Ascending aorta (tissue), 2 donors: ENCODE measurements around the gene VEZF1. TPM values are rescaled to one million over a fixed set of nuclear protein-coding genes. Genes with fewer than 3 reads are reported as not detected.
A peak's percentile ranks its signal among the peaks of the same experiment; 100 is the strongest.

Experiments used
- DNase-seq, 2 donors: peaks; one replicate each; pipeline ENCODE4 v3.0.0-alpha.2; 2019; ENCODE audit warnings: low spot score in 2 of 2
- H3K27ac ChIP-seq, 2 donors: fragments of 200-600 bp; sonication (generic); one replicate each; pipeline ENCODE4 v1.5.1; 2016 to 2017; ENCODE audit warnings: mild to moderate bottlenecking in 1 of 2
- H3K27me3 ChIP-seq: fragments of 200-600 bp; sonication (generic); one replicate; pipeline ENCODE4 v1.5.1; 2017
- H3K36me3 ChIP-seq, 2 donors: fragments of 200-600 bp; sonication (generic); one replicate each; pipeline ENCODE4 v1.5.1; 2016
- H3K4me1 ChIP-seq, 2 donors: fragments of 200-600 bp; sonication (generic); one replicate each; pipeline ENCODE4 v1.5.1; 2016 to 2017; ENCODE audit warnings: mild to moderate bottlenecking in 1 of 2
- H3K4me3 ChIP-seq, 2 donors: fragments of 200-600 bp; sonication (generic); one replicate each; pipeline ENCODE4 v1.5.1; 2016 to 2017; ENCODE audit warnings: mild to moderate bottlenecking in 1 of 2
- H3K9me3 ChIP-seq, 2 donors: fragments of 200-600 bp; sonication (generic); one replicate each; pipeline ENCODE4 v1.5.1; 2016
- intact Hi-C: fragments of 100-400 bp; cut with DNase I; formaldehyde crosslinking; loops from one replicate; pipeline ENCODE4 v1.15.1; 2023
- total RNA-seq: library from RNA; depleted of rRNA; stranded (reverse); fragments of >200 nt; gene quantifications from one replicate; pipeline ENCODE4 v1.1.0, GENCODE V29; 2016
- TF ChIP-seq, protein P1 (sequence below), 3 experiments: fragments of 200-600 bp in 2 of 3; fragments of 450-650 bp in 1 of 3; sonication (generic) in 2 of 3; IDR thresholded peaks; one replicate each; pipeline ENCODE4 v1.5.1; 2016 to 2019; ENCODE audit warnings: antibody characterized with exemption in 3 of 3, mild to moderate bottlenecking in 1 of 3, moderate library complexity in 1 of 3

Gene VEZF1
- total RNA-seq, 1 donor from 2014 or later: 47.4 TPM

DNA sequence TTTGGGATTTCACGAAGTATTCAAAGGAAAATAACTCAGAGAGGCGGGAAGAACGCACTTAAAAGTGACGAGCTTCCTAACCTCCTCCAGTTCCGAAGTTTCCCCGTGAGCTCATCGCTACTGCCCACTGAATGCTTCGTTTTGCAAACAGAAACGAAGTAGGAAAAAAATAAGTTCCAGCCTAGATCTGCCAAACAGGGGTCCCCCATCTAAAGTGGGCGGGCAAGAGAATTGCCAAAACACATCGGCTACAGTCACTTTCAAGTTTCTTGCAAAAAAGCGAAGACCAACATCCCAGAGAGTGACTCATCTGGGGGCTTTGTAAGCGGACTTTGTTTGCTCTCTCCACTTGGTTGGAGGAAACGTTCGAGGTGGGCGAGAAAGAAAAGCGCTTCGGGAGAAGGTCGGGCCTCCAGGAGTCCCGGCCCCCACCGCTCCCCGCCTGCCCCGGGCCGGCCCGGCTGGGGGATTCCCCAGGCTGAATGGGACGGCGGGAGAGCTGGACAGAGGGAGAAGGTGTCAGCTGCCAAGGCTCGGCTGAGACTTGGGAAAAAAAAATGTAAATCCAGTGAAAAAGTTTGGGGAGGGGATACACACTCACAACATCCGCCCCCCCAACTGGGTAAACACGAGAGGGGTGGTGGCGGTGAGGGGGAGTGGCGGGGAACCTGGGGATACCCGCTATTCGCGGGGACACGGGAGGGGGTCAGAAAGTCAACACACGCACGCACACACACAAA is 1.0 kb downstream of the VEZF1 start:
- no peaks in the 10 kb centered on the region for H3K9me3 ChIP-seq
- intact Hi-C loops: loop anchor here (2.0 to 5.0 kb wide), 2 partner anchors 34 to 95 kb away; partner anchors contain the start of gene DYNLL2
- H3K27me3 ChIP-seq: no peaks in the 10 kb centered on the region
- peak in 1 of 2 donors; percentile 75 for DNase-seq
- H3K4me1 ChIP-seq: peaks cover 0 to 26% of the 10 kb centered on the region in 2 donors
- H3K36me3 ChIP-seq: peaks cover 4 to 7% of the 10 kb centered on the region in 2 donors
- TF ChIP-seq, protein P1, sequence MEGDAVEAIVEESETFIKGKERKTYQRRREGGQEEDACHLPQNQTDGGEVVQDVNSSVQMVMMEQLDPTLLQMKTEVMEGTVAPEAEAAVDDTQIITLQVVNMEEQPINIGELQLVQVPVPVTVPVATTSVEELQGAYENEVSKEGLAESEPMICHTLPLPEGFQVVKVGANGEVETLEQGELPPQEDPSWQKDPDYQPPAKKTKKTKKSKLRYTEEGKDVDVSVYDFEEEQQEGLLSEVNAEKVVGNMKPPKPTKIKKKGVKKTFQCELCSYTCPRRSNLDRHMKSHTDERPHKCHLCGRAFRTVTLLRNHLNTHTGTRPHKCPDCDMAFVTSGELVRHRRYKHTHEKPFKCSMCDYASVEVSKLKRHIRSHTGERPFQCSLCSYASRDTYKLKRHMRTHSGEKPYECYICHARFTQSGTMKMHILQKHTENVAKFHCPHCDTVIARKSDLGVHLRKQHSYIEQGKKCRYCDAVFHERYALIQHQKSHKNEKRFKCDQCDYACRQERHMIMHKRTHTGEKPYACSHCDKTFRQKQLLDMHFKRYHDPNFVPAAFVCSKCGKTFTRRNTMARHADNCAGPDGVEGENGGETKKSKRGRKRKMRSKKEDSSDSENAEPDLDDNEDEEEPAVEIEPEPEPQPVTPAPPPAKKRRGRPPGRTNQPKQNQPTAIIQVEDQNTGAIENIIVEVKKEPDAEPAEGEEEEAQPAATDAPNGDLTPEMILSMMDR (IDR thresholded peaks at IDR 0.05): no peak
- H3K4me3 ChIP-seq: peak overlapping the region; percentile 84 to 85
- H3K27ac ChIP-seq: peak overlapping the region; percentile 97 to 98

DNA sequence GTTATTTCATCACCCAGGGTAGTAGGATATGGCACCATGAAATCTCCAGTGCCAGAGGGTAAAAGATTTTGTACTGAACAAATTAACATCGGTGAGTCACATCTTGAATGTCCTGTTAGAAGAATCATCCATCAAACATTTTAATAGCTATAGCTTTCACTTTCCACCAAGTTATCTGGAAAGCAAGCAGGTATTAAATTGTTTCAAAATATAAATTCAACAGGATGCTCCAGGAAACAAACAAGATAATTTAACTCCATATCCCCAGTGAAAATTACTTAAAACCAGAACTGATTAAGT is 2.4 kb downstream of the VEZF1 start:
- Histone ChIP-seq H3K36me3 (peaks cover 12 to 17% of the 10 kb centered on the region in 2 donors), H3K4me1 (peaks cover 0 to 28% of the 10 kb centered on the region in 2 donors), H3K4me3 (peak overlapping the region in 1 of 2 donors; percentile 8), H3K27ac (no peak overlapping the region), H3K9me3 (no peaks in the 10 kb centered on the region), H3K27me3 (no peaks in the 10 kb centered on the region)
- TF ChIP-seq, protein P1 (IDR thresholded peaks at IDR 0.05): no peak
- intact Hi-C loops: loop anchor here (5.0 kb wide), 1 partner anchor 97 kb away; the partner anchor contains the start of gene DYNLL2
- DNase-seq: no peak

DNA sequence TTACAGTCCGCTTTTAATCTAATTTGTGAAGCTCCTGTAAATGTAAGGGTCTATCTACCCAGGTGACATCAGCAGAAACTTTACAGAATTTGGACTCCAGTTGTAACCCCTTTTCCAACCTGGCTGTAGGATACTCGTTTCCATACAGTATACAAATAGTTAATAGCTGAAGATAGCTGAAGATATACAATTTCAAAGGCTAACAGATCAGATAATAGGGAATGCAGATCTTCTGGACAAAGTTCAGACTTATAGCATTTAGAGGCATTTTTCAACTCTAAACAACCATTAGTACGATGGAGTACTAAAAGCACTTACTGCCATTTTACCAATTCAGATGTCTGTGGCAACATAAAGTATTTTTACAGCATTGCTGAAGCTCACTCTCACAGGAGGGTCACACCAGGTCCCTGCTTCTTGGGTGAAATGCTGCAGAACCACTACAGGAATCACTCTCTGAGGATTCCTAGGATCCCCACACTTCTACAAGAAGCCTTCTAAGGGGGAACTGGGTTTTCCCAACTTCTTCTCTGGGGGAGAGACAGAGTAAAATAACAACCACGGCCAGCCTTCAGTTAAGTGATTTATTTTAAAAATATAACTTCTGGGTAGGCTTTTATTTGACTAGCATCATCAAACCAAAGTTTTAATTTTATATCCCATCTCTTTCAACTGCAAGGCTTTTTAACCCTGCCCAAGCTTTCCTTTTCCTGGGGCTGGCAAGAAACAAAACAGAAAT is 2.9 kb downstream of the VEZF1 start:
- Histone ChIP-seq H3K4me3 (peak overlapping the region in 1 of 2 donors; percentile 8), H3K27me3 (no peaks in the 10 kb centered on the region), H3K4me1 (peaks cover 0 to 28% of the 10 kb centered on the region in 2 donors), H3K36me3 (peaks cover 17 to 22% of the 10 kb centered on the region in 2 donors), H3K27ac (no peak overlapping the region), H3K9me3 (no peaks in the 10 kb centered on the region)
- no peak for DNase-seq
- TF ChIP-seq, protein P1 (IDR thresholded peaks at IDR 0.05): no peak
- intact Hi-C loops: loop anchor here (5.0 kb wide), 1 partner anchor 97 kb away; the partner anchor contains the start of gene DYNLL2

DNA sequence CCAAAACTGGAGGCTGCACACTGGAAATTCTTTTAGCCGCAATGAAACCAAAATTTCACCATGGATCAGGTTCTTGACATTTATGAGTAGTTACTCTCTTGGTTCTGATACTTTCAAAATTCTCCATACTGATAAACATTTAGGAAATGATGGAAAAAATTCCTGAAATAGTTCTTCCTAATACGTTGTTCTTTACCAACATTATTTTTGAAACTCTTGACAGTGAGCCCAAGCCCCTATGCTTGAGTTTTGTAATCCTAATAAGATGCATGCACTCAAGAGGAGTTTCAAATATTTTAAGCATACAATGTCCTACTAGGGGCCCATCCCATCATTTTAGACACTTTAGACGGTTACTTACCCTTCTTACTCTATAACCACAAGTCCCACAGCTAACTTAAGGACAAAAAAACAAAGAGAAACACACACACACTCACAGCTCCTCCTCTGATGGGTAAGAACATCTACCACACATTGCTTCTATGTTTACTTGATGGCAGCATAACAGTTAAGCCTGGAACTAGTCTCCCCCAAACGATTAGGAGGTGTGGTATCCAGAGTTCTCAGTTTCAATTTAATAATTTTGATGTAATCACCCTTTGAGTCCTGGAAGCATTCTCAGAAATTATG is 3.7 kb downstream of the VEZF1 start:
- peaks cover 0 to 28% of the 10 kb centered on the region in 2 donors for H3K4me1 ChIP-seq
- no peak for DNase-seq
- H3K4me3 ChIP-seq: peak overlapping the region in 1 of 2 donors; percentile 8
- H3K27me3 ChIP-seq: no peaks in the 10 kb centered on the region
- H3K36me3 ChIP-seq: peaks cover 24 to 28% of the 10 kb centered on the region in 2 donors
- H3K9me3 ChIP-seq: no peaks in the 10 kb centered on the region
- TF ChIP-seq, protein P1 (IDR thresholded peaks at IDR 0.05): no peak
- intact Hi-C loops: no loop called here
- H3K27ac ChIP-seq: no peak overlapping the region

DNA sequence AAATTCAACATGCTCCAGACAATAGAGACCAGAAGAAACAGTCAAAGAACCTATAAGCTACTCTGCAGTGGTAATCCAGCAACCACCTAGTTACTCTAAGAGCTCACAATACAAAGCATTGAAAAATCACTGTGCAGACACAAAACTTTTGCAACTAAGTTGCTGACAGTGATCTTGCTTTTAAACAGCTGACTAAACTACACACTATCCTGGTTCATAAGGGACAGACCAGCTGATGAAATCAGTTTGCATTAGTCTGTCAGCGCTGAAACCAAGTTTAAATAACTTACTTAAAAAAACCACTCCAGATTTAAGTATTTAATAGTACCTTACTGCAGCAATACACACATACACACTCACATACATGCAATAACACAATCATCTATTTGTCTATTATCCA is 4.6 kb downstream of the VEZF1 start:
- Histone ChIP-seq H3K27me3 (no peaks in the 10 kb centered on the region), H3K27ac (no peak overlapping the region), H3K4me1 (peaks cover 0 to 28% of the 10 kb centered on the region in 2 donors), H3K9me3 (no peaks in the 10 kb centered on the region), H3K4me3 (no peak overlapping the region), H3K36me3 (peaks cover 33 to 37% of the 10 kb centered on the region in 2 donors)
- intact Hi-C loops: no loop called here
- no peak for DNase-seq
- TF ChIP-seq, protein P1 (IDR thresholded peaks at IDR 0.05): no peak
